Cardiac muscle cell (in vitro differentiated cells and primary cell): ENCODE results near the gene ADAMTS3. TPM values are rescaled to one million over a fixed set of nuclear protein-coding genes. Genes with fewer than 3 reads are reported as not detected.

ENCODE experiments used
- DNase-seq, 2 donors: peaks; one replicate each; pipeline versions ENCODE4 v3.0.0 to v3.0.0-alpha.2; 2010 to 2017; ENCODE audit warnings: low read depth in 1 of 2, low spot score in 1 of 2
- H3K27ac ChIP-seq: fragments of 200-600 bp; sonication (generic); 2 replicates; pipeline ENCODE4 v1.5.1; 2016
- H3K27me3 ChIP-seq: fragments of 200-600 bp; sonication (generic); 2 replicates; pipeline ENCODE4 v1.6.0; 2016; ENCODE audit warnings: control low read depth
- H3K36me3 ChIP-seq: fragments of 200-600 bp; sonication (generic); 2 replicates; pipeline ENCODE4 v1.5.1; 2016; ENCODE audit warnings: control low read depth
- H3K4me1 ChIP-seq: fragments of 200-600 bp; sonication (generic); 2 replicates; pipeline ENCODE4 v1.8.1; 2017; ENCODE audit warnings: low read depth, mild to moderate bottlenecking, mixed run types
- H3K4me3 ChIP-seq: fragments of 200-600 bp; sonication (generic); 2 replicates; pipeline ENCODE4 v1.5.1; 2016; ENCODE audit warnings: mild to moderate bottlenecking
- H3K9me3 ChIP-seq: fragments of 200-600 bp; sonication (generic); 2 replicates; pipeline ENCODE4 v1.5.1; 2017; ENCODE audit warnings: low read depth, mild to moderate bottlenecking, control low read depth
- CTCF ChIP-seq: IDR thresholded peaks from 2 replicates; pipeline ENCODE4 v1.5.1; 2012; ENCODE audit warnings: low read depth, mild to moderate bottlenecking, low read length
- polyA plus RNA-seq: library from polyadenylated mRNA; unstranded; fragments of >200 nt; fragmentation: Nextera tagmentation; extraction: Ambion mirVana; gene quantifications from 2 replicates; pipeline ENCODE4 v1.2.1, GENCODE V29; 2016
- total RNA-seq: library from RNA; depleted of rRNA; stranded (reverse); fragments of >200 nt; gene quantifications from 2 replicates; pipeline ENCODE4 v1.2.3, GENCODE V29; 2016

Gene ADAMTS3
- total and polyA plus RNA-seq, 2 experiments from 2014 or later: 1.2 to 14.7 TPM

- no peak for TF ChIP-seq CTCF
- no peaks in the 10 kb centered on the region for H3K27me3 ChIP-seq
- H3K9me3 ChIP-seq: no peaks in the 10 kb centered on the region
- H3K4me1 ChIP-seq: peaks cover 14% of the 10 kb centered on the region
- no peaks in the 10 kb centered on the region for H3K36me3 ChIP-seq
- peak overlapping the region; percentile 40 for H3K27ac ChIP-seq
- no peak overlapping the region for H3K4me3 ChIP-seq
- DNase-seq: peak in 1 of 2 donors; percentile 8
These were observed 97.2 kb downstream of the ADAMTS3 start for GRCh38 chr4:72471816-72472215.

GRCh38 chr4:72468904-72469502, 100.0 kb downstream of the ADAMTS3 start:
- Histone ChIP-seq H3K36me3 (no peaks in the 10 kb centered on the region), H3K4me3 (no peak overlapping the region), H3K4me1 (peaks cover 14% of the 10 kb centered on the region), H3K27ac (peak overlapping the region; percentile 21), H3K9me3 (no peaks in the 10 kb centered on the region), H3K27me3 (no peaks in the 10 kb centered on the region)
- peak; percentile 43 to 52 for DNase-seq
- peak; percentile 55 for TF ChIP-seq CTCF

- Histone ChIP-seq H3K4me3 (no peak overlapping the region), H3K27ac (no peak overlapping the region)
These were observed 101.4 kb downstream of the ADAMTS3 start for GRCh38 chr4:72467633-72468032.

GRCh38 chr4:72463724-72464123, 105.3 kb downstream of the ADAMTS3 start:
- no peak for TF ChIP-seq CTCF
- Histone ChIP-seq H3K4me1 (no peaks in the 10 kb centered on the region), H3K27me3 (no peaks in the 10 kb centered on the region), H3K36me3 (no peaks in the 10 kb centered on the region), H3K9me3 (no peaks in the 10 kb centered on the region), H3K27ac (no peak overlapping the region), H3K4me3 (no peak overlapping the region)
- DNase-seq: no peak

More at GRCh38 chr4:72467633-72468032, 101.4 kb downstream of the ADAMTS3 start:
- no peaks in the 10 kb centered on the region for H3K36me3 ChIP-seq
- H3K4me1 ChIP-seq: peaks cover 13% of the 10 kb centered on the region
- no peak for TF ChIP-seq CTCF
- H3K27me3 ChIP-seq: no peaks in the 10 kb centered on the region
- H3K9me3 ChIP-seq: no peaks in the 10 kb centered on the region
- DNase-seq: no peak

GRCh38 chr4:72457158-72457557, 111.9 kb downstream of the ADAMTS3 start:
- H3K27me3 ChIP-seq: no peaks in the 10 kb centered on the region
- H3K27ac ChIP-seq: no peak overlapping the region
- no peak overlapping the region for H3K4me3 ChIP-seq
- no peaks in the 10 kb centered on the region for H3K36me3 ChIP-seq
- no peaks in the 10 kb centered on the region for H3K9me3 ChIP-seq
- DNase-seq: no peak
- H3K4me1 ChIP-seq: no peaks in the 10 kb centered on the region
- TF ChIP-seq CTCF: no peak
